ENCODE data around the gene TIMP2.
"Not testable (repeated sequence)": the region's sequence is repeated elsewhere in the genome, so short reads cannot be mapped to it uniquely, and the experiment has no call there.

Gene TIMP2

DNA sequence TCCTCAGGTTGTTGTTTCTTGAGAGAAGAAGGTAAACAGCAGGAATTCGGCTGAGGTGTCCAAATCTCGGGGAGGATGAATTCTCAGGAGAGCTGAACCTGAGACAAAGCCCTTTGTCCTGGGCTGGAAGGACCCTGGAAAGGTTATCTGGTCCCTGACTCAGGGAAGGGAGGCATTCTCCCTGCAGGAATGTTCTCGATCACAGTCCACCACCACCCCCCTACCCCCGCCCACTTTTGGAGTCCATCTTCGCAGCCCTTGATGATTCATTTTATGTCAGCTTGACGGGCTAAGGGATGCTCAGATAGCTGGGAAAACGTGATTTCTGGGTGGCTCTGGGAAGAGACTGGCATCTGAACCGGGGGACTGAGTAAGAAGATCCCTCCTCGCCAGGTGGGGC lies 20.8 kb downstream of the TIMP2 start:
- no peak for DNase-seq (ENCODE audit: low read depth)

DNA sequence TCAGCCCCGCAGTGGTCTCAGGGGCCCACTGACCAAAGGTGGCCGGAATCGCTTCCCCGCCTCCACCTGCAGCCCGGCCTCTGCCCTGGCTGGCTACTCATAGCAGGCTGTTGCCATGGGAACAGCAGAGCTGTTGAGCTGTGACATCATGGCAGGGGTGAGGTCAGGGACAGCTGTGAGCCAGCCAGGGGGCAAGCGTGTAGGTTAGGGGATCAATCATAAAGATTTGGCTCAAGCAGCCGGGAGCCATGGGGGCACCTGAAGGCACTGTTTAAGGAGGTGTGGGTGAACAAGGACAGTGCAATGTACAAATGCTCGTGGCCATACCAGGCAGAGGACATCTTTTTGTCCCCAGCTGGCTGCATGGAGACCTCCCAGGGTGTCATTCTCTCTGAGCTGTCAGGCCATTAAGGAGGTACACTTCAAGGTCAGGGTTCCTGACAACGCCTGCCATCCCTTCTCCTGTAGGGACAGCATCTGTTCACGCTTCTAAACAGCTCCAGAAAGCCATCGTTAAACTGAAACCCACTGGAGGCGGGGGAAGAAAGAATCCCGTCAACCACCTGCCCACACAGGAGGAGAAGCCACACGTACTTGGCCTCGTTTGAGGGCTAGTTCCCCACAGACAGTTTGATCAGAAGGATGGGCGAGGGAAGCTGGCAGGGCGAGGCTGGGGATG lies 21.9 kb downstream of the TIMP2 start, which contains the start of gene CEP295NL:
Gene CEP295NL, minus strand, starts transcription at position 101 of the 679 bp plus-strand sequence. CDS start 1,373 bp downstream, outside the sequence.
- DNase-seq (ENCODE audit: low read depth), result no peak

DNA sequence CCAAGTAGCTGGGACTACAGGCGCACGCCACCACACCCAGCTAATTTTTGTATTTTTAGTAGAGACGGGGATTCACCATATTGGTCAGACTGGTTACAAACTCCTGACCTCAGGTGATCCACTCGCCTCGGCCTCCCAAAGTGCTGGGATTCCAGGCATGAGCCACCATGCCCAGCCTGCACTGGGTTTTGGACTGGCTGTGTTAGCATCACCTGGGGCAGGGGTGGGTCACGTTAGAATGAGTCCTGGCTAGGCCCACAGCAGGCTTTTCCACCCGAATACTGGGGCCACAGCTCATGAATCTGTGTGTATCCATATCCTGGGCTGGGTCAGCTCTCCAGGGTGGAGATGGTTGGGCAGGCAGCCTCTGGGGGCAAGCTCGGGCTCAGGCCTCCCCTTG lies 23.0 kb downstream of the TIMP2 start:
- not testable (repeated sequence) for DNase-seq (ENCODE audit: low read depth)

DNA sequence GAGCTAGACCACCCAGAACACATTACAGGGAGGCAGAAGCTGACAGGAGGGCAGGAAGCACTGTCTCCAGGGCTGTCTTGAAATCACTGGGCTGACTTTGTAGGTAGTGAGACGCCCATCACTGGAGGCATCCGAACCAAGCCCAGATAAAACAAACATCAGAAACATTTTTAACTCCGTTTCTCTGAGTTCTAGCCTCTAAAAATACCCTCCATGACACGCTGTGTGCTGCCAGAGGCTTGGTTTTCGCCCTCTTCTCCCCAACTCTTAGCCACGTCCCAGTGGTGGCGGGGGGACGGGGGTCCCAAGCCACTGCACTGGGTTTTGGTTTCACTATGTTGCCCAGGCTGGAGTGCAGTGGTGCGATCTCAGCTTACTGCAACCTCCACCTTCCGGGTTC lies 23.4 kb downstream of the TIMP2 start:
- DNase-seq (ENCODE audit: low read depth), result no peak

DNA sequence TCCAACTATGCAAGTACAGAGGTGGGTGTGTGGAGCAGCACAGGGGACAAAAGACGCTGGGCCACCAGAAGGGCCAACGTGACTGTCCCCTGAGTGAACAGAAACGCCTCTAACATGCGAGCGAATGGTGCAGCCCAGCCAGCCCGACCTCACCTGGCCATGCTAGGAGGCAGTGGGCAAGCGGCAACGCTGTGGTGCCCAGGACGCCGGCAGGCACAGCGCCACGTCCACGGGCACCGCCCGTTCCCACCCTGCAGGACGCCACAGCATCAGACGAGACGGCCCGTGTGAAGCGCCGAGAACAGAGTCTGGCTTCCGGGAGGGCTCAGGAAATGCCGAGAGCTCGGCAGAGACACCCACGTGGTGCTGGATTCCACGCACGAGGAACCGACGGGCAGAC lies 24.4 kb downstream of the TIMP2 start:
- no peak for DNase-seq (ENCODE audit: low read depth)

DNA sequence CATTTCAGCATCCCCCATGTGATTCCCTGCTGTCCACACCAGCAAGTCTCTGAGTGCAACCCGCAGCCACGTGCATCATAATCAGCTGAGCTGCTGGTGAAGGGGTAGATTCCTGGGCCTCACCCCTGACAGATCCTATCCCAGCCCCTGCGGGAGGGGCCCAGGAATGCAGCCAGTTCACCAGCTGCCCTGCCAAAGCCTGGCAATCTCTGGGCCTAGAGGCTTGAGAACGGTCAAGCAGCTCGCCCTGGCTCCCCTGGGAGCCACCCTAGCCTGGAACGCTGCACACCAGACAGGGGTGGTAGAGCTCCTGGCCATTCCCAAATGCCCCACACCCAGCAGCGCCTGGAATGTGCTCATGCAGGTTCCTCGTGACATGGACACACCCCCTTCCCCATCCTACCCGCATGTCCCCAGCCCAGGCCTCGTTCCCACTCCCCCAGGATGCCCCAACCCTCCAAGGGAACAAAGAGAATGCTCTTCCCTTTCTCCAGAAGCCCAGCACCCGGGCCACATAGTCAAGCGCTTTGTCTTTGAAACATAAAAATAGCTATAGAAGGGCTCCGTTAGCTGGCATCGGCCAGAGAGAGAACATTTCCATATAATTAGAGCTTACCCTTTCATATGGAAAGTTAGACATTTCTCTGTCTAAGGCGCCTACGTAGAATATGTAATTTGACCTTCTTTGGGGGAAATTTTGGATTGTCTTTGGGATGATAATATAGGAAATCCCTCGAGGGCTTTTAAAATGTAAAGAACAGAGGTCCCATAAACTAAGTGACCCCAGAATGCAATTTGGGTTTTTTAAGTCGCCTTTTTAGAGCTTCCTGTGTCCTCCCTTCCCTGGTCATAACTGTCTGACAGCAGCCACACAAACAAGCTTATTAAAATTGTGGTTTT lies 25.6 kb downstream of the TIMP2 start:
- DNase-seq (ENCODE audit: low read depth), result no peak

DNA sequence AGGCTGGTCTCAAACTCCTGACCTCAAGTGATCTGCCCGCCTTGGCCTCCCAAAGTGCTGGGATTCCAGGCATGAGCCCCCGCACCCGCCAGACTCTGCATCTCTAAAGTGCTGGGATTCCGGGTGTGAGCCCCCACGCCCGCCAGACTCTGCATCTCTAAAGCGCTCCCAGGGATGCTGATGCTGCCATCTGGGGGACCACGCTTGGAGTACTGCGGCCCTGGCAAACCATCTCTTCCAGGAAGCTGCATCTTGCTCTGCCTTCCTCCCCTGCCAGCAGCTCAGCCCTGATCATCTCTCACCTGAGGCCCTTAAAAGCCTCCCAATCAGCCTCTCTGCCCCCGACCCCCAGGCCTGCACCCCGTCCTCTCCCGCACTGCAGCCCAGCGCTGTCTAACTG lies 26.2 kb downstream of the TIMP2 start:
- DNase-seq (ENCODE audit: low read depth), result no peak

DNA sequence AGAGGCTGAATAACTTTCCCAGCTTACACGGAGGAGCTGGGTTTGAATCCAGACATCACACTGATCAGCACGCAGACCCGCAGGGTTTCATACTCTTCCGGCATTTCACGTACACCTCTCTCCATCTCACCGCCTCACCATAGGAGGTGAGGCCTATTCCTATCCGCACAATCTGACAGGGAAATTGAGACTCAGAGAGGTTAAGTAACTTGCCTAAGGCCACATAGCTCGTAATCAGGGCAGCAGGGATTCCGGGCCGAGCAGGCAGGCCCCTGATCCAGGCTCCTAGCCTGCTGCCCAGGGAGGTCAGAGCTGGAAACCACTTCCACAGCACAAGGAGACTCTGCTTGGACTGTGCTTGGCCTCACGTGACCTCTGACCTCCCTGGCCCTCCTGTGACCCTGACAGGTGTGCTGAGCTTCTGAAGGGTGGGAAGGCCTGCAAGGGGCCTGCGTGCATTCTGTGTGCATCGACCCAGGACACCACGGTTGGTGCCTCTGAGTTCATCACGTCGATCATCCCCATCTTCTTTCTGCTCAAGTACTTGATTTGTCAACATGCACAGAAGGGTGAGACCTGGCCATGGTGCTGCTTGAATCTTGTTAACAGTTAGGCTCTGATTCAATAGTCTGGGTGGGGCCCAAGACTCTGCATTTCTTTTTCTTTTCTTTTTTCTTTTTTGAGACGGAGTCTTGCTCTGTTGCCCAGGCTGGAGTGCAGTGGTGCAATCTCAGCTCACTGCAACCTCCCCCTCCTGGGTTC lies 26.9 kb downstream of the TIMP2 start:
- no peak for DNase-seq (ENCODE audit: low read depth)

DNA sequence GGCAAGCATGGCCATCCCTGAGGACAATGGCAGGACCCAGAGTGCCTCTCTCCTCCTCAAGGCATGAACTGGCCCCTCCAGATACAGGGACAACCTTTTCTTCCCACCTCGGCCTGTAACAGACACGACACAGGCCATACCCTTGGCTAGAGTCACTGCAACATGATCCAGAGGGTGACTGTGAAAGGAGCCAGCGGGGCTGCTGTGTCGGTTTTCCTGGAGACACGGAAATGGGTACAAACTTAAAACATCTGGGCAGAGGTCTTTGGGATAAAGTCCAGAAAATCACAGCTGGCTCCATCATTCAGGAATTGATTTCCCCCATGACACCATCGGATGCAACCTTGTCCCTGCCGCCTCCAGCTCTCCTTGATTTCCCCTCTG lies 27.5 kb downstream of the TIMP2 start:
- no peak for DNase-seq (ENCODE audit: low read depth)

DNA sequence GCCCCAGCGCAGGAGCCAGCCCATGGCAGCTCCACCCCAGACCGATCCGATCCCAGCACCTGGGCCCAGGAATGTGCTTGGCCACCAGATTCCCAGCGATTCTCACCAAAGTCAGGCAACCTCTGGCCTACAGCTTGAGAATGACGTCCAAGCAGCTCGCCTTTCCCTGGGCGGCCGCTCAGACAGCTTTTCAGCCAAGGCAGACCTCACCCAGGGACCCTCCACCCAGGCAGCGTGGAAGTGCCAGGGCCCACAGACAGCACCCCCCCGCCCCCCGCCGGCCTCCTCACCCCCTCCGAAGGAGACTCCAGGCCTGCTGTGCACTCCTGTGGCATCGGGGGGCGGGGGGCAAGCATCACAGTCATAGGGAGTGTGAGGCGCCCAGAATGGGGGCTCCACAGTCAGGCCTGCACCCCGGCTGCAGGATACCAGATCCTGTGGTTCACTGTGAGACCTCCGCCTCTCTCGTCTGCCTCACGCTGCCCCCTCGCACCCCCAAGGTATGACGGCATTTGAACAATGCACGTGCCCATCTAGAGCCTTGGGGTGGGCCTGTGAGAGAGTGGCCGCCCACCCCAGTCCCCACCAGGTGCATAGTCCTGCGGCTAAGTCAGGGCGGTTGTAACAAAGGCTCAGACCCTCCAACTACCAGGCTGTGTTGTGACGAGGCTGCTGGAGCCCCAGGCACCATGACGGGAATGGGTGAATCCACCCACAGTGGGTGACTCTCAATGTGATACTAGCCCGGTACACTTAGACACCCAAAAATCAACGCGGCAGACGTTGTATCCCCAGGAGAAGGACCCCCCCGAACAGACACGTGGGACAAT lies 28.1 kb downstream of the TIMP2 start:
- DNase-seq (ENCODE audit: low read depth), result no peak

DNA sequence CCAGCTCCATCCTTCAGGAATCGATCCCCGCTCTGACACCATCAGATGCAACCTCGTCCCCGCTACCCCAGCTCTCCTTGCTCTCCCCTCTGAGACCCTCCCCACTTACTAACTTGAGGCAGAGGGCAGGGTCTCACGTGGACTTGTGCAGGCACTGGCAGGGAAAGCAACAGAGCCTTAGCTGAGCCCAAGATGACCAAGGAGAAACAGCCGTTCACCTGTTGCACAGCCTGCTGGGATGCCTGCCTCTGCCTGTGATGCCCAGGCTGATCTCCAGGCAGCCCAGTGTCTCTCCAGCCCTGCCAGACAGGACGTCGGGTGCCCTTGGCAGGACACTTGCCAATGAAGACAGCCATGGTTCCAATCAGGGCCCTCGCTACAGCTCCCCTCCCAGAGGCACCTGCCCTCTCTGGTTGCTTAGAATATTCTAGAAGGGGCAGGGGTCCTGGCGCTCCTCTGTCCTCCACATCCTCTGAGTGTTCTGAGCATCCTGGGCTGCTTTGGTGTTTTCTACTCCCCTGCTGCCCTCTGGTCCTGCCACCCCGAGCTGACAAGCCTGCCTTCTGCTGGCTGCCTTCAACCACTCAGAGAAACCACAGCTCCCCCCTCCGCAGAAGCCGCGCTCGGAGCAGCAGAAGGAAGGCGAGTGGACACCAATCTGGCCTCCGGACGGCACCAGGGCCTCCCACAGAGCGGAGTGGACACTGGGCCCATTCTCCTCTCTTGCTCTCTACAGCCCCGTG lies 28.9 kb downstream of the TIMP2 start:
- no peak for DNase-seq (ENCODE audit: low read depth)

DNA sequence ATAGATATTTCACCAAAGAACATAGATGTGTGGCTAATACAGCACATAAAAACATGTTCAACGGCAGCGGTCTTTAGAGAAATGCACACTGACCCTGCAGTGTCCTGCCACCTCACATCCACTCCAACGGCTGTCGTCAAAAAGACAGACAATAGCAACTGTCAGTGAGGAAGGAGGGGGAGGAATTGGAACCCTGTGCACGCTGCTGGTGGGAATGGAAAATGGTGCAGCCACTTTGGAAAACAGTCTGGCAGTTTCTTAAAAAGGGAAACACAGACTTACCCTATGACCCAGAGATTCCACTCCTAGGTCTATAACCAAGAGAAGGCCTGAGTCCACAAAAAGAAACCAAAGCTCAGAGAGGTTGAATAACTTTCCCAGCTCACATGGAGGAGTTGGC lies 29.9 kb downstream of the TIMP2 start:
- no peak for DNase-seq (ENCODE audit: low read depth)

DNA sequence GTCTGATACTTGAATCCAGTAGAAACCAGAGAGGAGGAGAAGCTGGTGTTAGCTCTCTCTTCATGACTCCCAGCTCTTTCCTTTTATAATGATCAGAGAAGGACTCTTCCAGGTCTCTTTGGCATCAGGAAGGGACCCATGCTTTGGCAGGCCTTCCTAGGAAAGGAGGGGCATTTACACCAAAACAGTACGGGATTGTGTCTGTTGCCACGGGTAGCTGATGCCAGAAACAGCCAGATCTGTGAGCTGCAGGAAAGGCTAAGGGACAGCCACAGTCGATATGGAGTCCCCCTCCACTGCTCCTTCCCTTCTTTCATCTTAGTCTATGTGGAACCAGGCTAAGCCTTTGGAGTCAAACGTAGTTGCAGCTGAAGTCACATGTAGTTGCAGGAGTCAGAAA lies 31.5 kb downstream of the TIMP2 start:
- no peak for DNase-seq (ENCODE audit: low read depth)

DNA sequence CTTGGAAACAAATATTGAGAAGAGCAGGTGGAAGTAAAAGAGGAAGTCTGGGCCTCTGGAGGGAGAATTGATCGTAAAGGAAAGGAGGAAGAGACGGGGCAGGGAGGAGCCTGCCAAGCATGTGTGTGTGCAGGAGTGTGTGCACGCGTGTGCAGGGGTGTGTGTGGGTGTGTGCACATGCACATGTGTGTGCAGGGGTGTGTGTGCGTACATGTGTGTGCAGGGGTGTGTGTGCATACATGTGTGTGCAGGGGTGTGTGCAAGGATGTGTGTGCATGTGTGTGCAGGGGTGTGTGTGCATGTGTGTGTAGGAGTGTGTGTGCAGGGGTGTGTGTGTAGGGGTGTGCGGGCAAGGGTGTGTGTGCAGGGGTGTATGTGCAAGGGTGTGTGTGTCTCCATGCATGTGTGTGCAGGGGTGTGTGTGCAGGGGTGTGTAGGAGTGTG lies 32.2 kb downstream of the TIMP2 start:
- DNase-seq (ENCODE audit: low read depth), result no peak

DNA sequence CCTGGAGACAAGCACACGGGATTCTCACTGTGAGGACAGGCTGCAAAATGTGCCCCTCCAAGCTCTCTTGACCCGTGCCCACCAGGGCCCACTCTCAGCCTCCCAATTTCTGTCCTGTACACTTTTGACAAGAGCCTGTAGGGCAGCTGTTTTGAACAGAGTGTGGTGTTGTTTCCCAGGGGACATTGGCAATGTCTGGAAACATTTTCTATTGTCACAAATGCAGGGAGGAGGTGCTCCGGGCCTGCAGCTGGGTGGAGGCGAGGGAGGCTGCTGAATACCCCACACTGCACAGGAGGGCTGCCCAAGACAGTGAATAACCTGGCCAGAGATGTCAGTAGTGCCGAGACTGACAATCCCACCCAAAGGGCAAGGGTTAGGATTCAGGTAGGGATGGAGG lies 32.7 kb downstream of the TIMP2 start:
- no peak for DNase-seq (ENCODE audit: low read depth)

DNA sequence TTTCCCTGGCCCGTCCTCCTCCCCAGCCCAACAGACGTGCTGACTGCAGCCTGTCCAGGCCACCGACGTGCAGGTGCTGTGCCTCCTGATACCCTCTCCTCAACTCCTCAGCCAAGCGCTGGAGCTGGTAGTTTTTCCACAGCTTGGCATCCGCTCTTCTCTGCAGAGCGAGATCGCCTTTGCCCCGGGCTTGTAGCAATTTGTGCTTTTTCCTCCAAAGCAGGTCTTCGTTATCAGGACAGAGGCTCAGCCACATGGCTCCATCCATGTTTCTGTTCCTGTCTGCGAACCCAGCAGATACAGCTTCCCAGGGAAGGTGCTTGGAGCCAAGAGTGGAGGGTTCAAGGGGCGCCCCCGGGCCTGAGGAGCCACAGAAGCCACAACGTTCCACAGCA lies 33.1 kb downstream of the TIMP2 start:
- no peak for DNase-seq (ENCODE audit: low read depth)

DNA sequence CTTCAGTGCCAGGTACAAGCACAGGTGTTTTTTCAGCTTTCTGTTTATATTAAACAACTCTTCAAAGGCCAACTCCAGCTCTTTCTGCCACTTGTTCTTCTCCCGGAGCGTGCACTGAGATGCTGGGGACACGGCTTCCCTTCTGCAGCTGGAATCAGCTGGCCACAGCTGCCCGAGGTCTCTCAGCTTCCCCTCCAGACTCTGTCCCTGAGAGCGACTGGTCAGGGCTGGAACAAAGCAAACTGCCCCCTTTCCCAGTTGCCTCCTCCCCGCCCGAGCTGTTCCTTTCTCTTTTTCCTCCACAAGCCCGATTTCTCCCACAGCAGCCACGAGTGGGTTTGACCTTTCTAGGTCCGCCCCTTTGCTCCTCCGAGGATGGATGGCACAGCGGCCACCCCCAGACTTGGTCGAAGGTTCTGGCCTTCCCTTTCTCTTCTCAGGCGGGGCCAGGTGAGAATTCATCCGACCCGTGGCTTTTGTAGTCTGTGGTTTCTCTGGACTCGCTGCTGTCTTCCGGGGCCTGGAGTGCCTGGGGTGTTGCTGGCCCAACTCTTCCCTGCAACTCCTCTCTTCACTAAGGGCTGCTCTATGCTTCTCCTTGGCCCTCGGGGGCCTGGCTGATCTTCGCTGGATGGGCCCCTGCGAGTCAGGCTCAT lies 33.7 kb downstream of the TIMP2 start:
- DNase-seq (ENCODE audit: low read depth), result no peak

DNA sequence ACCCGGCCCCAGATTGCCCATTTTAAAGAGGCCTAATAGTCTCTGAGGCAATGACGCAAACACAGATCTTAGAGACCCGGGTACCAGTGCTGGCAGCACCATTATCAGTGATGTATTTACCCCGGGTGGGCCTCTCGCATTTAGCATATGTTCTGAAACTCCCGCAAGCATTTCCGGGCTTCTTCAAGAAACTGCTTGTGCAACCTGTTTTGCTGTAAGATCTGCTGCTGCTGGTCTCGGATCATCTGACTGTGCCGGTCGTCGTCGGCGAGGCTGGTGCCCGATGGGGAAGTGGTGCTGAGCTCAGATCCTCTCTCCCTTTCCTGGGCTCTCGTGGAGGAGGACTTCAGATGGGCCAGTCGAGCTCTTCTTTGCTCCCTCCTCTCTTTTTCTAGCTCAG lies 34.7 kb downstream of the TIMP2 start:
- no peak for DNase-seq (ENCODE audit: low read depth)

DNA sequence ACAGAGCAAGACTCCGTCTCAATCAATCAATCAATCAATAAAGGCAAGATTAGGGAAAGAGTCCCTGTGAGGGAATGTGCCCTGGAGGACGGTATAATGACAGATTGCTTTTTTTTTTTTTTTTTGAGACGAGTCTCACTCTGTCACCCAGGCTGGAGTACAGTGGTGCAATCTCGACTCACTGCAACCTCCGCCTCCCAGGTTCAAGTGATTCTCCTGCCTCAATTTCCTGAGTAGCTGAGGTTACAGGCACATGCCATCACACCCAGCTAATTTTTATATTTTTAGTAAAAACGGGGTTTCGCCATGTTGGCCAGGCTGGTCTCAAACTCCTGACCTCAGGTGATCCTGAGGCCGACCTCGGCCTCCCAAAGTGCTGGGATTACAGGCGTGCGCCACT lies 35.1 kb downstream of the TIMP2 start:
- DNase-seq (ENCODE audit: low read depth), result not testable (repeated sequence)

DNA sequence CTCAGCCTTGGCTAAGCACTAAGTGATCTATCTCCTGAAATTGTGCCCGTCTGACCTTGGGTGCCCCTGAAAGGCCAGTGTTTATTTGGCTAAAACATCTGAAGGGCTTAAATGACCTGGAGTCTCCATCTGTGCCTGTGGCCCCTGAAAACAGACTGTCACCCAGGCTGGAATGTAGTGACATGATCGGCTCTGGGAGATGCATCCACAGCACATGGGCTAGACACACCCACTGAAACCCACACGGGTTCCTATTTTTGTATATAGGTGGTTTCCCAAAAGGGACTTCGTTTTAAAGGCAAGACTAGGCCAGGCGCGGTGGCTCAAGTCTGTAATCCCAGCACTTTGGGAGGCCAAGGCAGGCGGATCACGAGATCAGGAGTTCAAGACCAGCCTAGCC lies 35.7 kb downstream of the TIMP2 start:
- no peak for DNase-seq (ENCODE audit: low read depth)
